ENCODE results near the gene CLN5.

DNA sequence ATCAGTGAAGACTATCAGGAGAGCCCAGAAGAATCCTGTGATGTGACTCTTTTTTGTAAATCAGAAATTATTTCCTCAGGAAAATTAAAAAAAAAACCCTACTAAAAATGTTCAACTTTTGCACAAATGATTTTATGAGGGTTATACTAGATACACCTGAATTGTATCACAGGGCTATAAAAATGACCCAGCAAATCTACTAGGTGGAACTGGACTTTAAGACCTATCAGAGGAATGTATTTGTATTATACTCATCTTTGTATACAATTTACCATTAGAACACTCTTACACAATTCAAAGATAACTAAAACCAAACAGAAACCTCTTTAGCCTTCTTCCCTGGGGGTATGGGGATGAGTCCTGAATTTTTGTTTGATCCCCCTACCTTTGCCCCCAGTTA lies 27.9 kb downstream of the CLN5 start:
- no peak for TF ChIP-seq ZNF577 (CRISPR knock-in tag; IDR thresholded peaks at IDR 0.05; ENCODE audit: borderline replicate concordance, low read depth)
- no peak for TF ChIP-seq MXD4 (CRISPR knock-in tag; IDR thresholded peaks at IDR 0.05)
- no peak for TF ChIP-seq HNRNPLL (IDR thresholded peaks at IDR 0.05; ENCODE audit: low read depth, low read length, poor library complexity, severe bottlenecking)
- no peak for TF ChIP-seq EP300 (IDR thresholded peaks at IDR 0.05; ENCODE audit: low read depth in 2 of 2, low read length in 2 of 2)
- TF ChIP-seq EP300 (CRISPR knock-in tag; IDR thresholded peaks at IDR 0.05; ENCODE audit: borderline replicate concordance): no peak
- no peak for TF ChIP-seq ZFP36 (IDR thresholded peaks at IDR 0.05; ENCODE audit: borderline replicate concordance, low read depth, low read length, partially characterized antibody)
- no peak for TF ChIP-seq POLR2A (IDR thresholded peaks at IDR 0.05; ENCODE audit: insufficient read depth in 1 of 2, low read depth in 2 of 2, low read length in 2 of 2)

Data from HepG2 (cell line).